ENCODE data around the gene PITPNM1.

The PITPNM1 gene

DNA sequence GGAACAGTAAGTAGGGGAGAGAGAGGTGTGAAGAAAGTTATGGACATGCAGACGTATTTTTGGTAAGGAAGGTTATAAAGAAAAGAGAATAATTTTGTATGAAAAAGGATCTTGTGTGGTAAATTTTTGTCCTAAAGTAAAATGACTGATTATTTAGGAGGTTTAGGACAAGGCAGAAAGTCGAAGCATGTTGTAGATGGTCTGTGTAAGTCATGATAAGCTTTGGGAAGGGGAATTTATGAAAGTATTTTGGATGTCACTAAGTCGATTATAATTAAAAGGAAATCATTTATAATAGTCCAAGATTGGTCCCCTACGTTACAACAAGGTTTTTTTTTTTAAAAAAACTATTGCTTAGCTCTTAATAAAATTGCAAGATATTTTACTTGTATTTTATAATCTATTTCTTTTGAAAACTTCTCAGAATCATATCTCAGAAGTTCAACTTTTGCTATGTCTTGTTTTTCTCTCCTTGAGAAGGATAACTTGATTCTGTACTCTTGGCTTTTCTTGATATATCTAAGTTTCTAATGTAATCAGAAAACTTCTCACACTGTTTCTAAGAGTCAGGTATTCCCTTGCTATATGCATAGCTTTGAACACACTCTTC lies 29.0 kb upstream of the PITPNM1 start:
- TF ChIP-seq, protein P1, sequence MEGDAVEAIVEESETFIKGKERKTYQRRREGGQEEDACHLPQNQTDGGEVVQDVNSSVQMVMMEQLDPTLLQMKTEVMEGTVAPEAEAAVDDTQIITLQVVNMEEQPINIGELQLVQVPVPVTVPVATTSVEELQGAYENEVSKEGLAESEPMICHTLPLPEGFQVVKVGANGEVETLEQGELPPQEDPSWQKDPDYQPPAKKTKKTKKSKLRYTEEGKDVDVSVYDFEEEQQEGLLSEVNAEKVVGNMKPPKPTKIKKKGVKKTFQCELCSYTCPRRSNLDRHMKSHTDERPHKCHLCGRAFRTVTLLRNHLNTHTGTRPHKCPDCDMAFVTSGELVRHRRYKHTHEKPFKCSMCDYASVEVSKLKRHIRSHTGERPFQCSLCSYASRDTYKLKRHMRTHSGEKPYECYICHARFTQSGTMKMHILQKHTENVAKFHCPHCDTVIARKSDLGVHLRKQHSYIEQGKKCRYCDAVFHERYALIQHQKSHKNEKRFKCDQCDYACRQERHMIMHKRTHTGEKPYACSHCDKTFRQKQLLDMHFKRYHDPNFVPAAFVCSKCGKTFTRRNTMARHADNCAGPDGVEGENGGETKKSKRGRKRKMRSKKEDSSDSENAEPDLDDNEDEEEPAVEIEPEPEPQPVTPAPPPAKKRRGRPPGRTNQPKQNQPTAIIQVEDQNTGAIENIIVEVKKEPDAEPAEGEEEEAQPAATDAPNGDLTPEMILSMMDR (IDR thresholded peaks at IDR 0.05; ENCODE audit: low read depth, low read length), result no peak
- no peak for DNase-seq (ENCODE audit: extremely low read depth, low read depth)

DNA sequence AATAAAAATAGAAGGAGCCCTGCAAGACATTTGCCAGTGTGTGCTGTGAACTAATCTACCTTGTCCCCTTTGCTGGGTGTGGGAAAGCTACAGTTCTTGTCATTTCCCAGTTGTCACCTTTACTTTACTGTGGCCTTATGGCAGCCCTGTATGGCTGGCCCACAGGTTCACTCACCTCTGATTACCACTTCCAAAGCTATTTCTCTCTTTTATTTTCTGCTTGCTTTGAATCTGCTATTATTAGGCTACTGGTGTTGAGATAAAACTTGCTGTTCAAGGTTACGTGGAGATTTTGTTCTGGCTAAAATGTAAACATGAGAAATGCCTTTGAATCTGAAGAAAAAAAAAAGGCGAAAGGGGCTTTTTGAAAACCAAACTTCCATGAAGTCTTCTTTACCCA lies 27.7 kb upstream of the PITPNM1 start:
- TF ChIP-seq, protein P1 (IDR thresholded peaks at IDR 0.05; ENCODE audit: low read depth, low read length), result no peak
- DNase-seq (ENCODE audit: extremely low read depth, low read depth), result no peak

DNA sequence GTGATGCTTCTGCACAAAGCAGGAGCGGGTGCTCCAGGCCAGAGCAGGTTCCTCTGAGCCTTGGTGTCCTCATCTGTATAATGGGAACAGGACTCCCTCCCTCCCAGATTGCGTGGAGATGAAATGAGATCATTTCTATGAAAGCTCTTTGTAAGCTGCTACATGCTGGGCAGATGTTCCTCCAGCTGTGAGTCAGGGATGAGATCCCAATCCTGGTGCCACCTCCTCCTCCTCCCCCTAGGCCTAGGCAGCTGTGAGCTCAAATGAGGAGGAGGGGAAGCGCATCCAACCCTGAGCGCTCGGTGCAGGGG lies 25.1 kb upstream of the PITPNM1 start:
- TF ChIP-seq, protein P1 (IDR thresholded peaks at IDR 0.05; ENCODE audit: low read depth, low read length), result no peak

DNA sequence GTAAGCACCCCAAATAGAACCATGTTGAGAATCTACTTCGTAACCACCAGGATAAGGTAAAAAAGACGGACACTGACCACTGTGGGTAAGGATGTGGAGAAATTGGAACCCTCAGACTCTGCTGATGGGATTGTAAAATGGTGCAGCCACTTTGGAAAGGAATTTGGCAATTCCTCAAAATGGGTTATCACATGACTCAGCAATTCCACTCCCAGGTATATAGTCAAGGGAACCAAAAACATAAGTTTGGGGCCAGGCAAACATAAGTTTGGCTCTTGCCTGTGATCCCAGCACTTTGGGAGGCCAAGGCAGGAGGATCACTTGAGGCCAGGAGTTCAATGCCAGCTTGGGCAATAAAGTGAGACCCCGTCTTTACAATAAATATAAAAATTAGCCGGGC lies 23.2 kb upstream of the PITPNM1 start:
- DNase-seq (ENCODE audit: extremely low read depth, low read depth), result no peak
- TF ChIP-seq, protein P1 (IDR thresholded peaks at IDR 0.05; ENCODE audit: low read depth, low read length), result no peak

More for the DNA sequence above, 25.1 kb upstream of the PITPNM1 start:
- DNase-seq (ENCODE audit: extremely low read depth, low read depth), result no peak

DNA sequence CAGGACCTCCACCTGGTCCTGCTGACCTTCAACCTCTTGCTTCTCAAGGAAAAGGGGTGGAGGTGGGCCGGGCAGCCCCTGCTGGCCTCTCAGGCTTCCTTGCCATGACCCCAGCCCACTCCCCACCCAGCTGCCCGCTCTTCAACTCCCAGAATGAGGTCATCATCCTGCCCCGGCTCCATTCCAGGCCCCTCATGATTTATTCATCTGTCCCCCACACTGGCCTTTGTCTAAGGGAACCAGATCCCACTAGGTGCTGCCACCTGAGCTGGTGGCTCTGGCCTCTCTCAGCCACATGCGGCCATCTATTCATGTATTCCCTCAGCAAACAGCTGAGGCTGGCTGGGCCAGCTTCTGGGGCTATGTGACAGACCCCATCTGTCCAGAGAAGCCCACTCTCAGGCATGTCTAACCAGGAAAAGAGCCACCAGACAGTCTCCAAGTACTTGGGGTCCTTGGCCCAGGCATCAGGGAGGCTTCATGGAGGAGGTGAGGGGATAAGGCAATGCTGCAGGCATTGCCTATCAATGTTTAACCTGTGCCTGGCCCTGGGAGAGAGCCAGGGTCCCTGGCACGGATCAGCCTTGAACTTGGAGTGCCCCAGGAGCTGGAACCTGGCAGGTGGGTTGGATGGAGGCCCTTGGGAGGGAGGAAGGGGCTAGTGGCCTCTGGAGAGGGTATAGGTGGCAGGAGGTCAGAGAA lies 20.3 kb upstream of the PITPNM1 start:
- DNase-seq (ENCODE audit: extremely low read depth, low read depth), result no peak
- TF ChIP-seq, protein P1 (IDR thresholded peaks at IDR 0.05; ENCODE audit: low read depth, low read length), result no peak

DNA sequence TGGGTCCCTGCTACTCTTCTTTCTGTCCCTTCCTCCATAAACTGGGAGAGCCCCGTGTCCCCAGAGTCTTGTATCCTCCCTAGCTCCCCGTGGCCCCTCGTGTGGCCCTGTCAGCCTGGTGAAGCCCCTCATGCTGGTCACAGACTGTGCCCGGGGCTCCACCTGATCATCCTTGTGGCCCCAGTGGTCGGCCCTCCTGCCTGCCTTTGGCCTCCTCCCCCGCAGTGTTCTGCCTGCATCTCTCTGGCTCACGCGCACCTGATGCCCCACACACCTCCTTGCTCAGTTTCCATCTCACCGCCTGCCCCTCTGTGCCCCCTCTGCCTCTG lies 19.3 kb upstream of the PITPNM1 start:
- TF ChIP-seq, protein P1 (IDR thresholded peaks at IDR 0.05; ENCODE audit: low read depth, low read length), result no peak
- DNase-seq (ENCODE audit: extremely low read depth, low read depth), result no peak

DNA sequence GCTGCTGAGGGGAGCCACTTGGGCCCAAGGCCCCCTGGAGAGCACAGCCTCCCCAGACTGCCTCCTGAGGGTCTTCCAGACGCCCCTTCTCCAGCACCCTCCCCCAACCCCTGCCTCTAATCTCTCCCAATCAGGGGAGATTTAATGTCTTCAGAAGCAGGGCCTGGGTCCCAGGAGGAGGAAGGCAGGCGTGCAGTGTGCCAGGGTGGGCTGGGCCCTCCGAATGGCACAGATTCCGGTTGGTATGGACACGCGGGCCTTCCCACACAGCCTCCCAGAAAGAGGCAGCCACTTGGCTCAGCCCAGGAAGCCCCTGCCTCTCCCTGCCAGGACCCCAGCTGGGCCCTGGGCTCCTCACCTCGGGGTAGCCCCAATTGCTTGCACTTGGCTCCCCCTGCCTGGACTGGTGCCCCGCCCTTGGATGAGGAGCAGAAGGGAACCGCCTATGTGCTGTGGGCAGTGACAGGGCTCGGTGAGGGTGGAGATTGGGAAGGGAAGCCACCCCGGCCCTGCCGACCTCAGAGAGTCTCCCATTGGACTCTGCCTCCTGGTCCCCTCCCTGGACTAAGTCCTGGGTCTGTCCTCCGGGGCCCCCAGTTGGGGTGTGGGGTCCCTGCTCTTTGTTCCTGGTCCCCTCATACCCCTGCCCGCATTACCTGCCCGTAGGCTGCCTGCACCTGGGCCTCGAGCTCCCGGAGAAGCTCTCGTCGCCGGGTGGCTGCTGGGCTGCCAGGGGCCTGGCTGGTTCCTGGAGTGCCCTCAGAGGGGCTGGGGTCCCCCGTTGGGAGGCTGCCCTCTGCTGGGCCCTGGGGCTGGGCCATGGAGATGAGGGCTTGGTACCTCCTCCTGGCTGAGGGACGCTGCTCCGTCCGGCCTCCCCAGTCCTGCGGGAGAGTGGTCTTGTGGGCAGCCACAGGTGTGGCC lies 18.7 kb upstream of the PITPNM1 start:
- TF ChIP-seq, protein P1 (IDR thresholded peaks at IDR 0.05; ENCODE audit: low read depth, low read length), result no peak
- DNase-seq (ENCODE audit: extremely low read depth, low read depth), result no peak

Measured in AG09319 (cell line).